Thoracic aorta (tissue), 2 donors: ENCODE measurements around the gene NDFIP2. TPM values are rescaled to one million over a fixed set of nuclear protein-coding genes. Genes with fewer than 3 reads are reported as not detected.

Experiments
- ATAC-seq: fragments of 150-250 bp; one replicate; pipeline ENCODE4 v1.8.0; 2017; ENCODE audit warnings: low read depth; ENCODE audit not compliant: insufficient number of reproducible peaks, low FRiP score
- DNase-seq: peaks from one replicate; pipeline ENCODE4 v3.0.0-alpha.2; 2020; ENCODE audit warnings: low spot score
- H3K27ac ChIP-seq, 2 donors: fragments of 200-600 bp; sonication (generic); 1 replicate in 1 of 2; 2 replicates in 1 of 2; pipeline ENCODE4 v1.5.1; 2016; ENCODE audit warnings: mild to moderate bottlenecking in 2 of 2, moderate library complexity in 2 of 2
- H3K27me3 ChIP-seq: fragments of 200-600 bp; sonication (generic); replicated peaks from 2 replicates; pipeline ENCODE4 v1.6.0; 2016; ENCODE audit warnings: mild to moderate bottlenecking; ENCODE audit not compliant: insufficient read depth
- H3K36me3 ChIP-seq: fragments of 200-600 bp; sonication (generic); one replicate; pipeline ENCODE4 v1.5.1; 2016
- H3K4me1 ChIP-seq, 2 donors: fragments of 200-600 bp; sonication (generic); 1 replicate in 1 of 2; 2 replicates in 1 of 2; pipeline versions ENCODE4 v1.5.1 to v1.6.0; 2016; ENCODE audit warnings: low read depth in 2 of 2, mild to moderate bottlenecking in 1 of 2; ENCODE audit not compliant: control insufficient read depth in 1 of 2
- H3K4me3 ChIP-seq: fragments of 200-600 bp; sonication (generic); 2 replicates; pipeline ENCODE4 v1.5.1; 2016; ENCODE audit warnings: mild to moderate bottlenecking
- H3K9me3 ChIP-seq: fragments of 200-600 bp; sonication (generic); 2 replicates; pipeline ENCODE4 v1.5.1; 2016
- CTCF ChIP-seq: fragments of 200-600 bp; sonication (generic); IDR thresholded peaks from one replicate; pipeline ENCODE4 v1.5.1; 2019; ENCODE audit warnings: antibody characterized with exemption
- total RNA-seq, 2 donors: library from RNA; depleted of rRNA; stranded (reverse); fragments of >200 nt; gene quantifications; one replicate each; pipeline versions ENCODE4 v1.1.0 to v1.2.3, GENCODE V29; 2016

NDFIP2 gene
- total RNA-seq, 2 donors from 2014 or later = 9.7 to 12.0 TPM

- no peak for TF ChIP-seq CTCF
- no peak for ATAC-seq
- Histone ChIP-seq H3K27me3 (no peaks in the 10 kb centered on the region), H3K4me3 (no peak overlapping the region), H3K27ac (no peak overlapping the region), H3K9me3 (no peaks in the 10 kb centered on the region), H3K36me3 (no peaks in the 10 kb centered on the region), H3K4me1 (no peaks in the 10 kb centered on the region)
- no peak for DNase-seq
Observed at GRCh38 chr13:79475569-79475968, 5.4 kb upstream of the NDFIP2 start.

GRCh38 chr13:79477968-79478367 is 3.0 kb upstream of the NDFIP2 start:
- TF ChIP-seq CTCF = no peak
- Histone ChIP-seq H3K36me3 (no peaks in the 10 kb centered on the region), H3K27ac (no peak overlapping the region), H3K4me3 (no peak overlapping the region), H3K4me1 (peaks cover 11 to 15% of the 10 kb centered on the region in 2 donors), H3K9me3 (no peaks in the 10 kb centered on the region), H3K27me3 (no peaks in the 10 kb centered on the region)
- ATAC-seq = no peak
- no peak for DNase-seq

GRCh38 chr13:79479882-79480281 is 1.1 kb upstream of the NDFIP2 start:
- ATAC-seq (no peak), DNase-seq (no peak)
- TF ChIP-seq CTCF = no peak
- no peak overlapping the region for H3K4me3 ChIP-seq
- no peaks in the 10 kb centered on the region for H3K36me3 ChIP-seq
- H3K9me3 ChIP-seq = no peaks in the 10 kb centered on the region
- H3K27me3 ChIP-seq = no peaks in the 10 kb centered on the region
- H3K4me1 ChIP-seq = peaks cover 11 to 16% of the 10 kb centered on the region in 2 donors
- no peak overlapping the region for H3K27ac ChIP-seq

- Histone ChIP-seq H3K27ac (peak overlapping the region in 1 of 2 donors; percentile 60), H3K4me3 (peak overlapping the region; percentile 96), H3K4me1 (peaks cover 11 to 16% of the 10 kb centered on the region in 2 donors), H3K9me3 (no peaks in the 10 kb centered on the region), H3K36me3 (no peaks in the 10 kb centered on the region), H3K27me3 (no peaks in the 10 kb centered on the region)
- no peak for TF ChIP-seq CTCF
- no peak for DNase-seq
- ATAC-seq = no peak
Observed at GRCh38 chr13:79481685-79482052, 714 bp downstream of the NDFIP2 start.

GRCh38 chr13:79482281-79482970 is 1.5 kb downstream of the NDFIP2 start:
- Histone ChIP-seq H3K36me3 (no peaks in the 10 kb centered on the region), H3K27ac (no peak overlapping the region), H3K4me3 (peak overlapping the region; percentile 96), H3K9me3 (no peaks in the 10 kb centered on the region), H3K27me3 (no peaks in the 10 kb centered on the region), H3K4me1 (peaks cover 11 to 16% of the 10 kb centered on the region in 2 donors)
- TF ChIP-seq CTCF = no peak
- no peak for ATAC-seq
- DNase-seq = no peak
